Fibroblast of pulmonary artery (primary cell): ENCODE data around the gene ATN1.

Experiments
- DNase-seq: peaks from one replicate; pipeline ENCODE4 v3.0.0-alpha.2; 2010; ENCODE audit warnings: low read depth
- H3K4me3 ChIP-seq: replicated peaks from 2 replicates; pipeline ENCODE4 v1.5.1; 2011; ENCODE audit warnings: low read depth, mild to moderate bottlenecking, control low read depth, low read length, moderate library complexity
- TF ChIP-seq, protein P1 (sequence below): IDR thresholded peaks from 2 replicates; pipeline ENCODE4 v1.5.1; 2011; ENCODE audit warnings: mild to moderate bottlenecking, control low read depth, low read length, inconsistent platforms; ENCODE audit errors: missing control alignments

The ATN1 gene

DNA sequence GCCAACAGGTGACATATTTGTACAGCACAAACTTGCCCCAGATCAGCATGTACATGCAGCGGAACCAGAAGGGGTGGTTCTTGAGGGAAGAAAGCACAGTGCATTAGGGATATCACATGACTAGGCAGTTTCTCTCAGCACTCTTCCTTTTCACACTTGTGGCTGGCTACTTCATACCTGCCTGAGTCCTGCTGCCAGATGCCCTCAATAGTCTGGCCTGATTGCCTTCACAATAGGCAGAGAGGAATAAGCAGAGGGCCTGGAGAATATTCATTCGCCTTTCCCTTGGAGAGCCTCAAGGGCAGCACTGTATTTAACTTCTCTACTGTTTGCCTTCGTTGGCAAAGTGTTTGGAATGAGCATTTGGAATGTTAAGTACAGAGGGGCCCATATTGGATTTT is 50.9 kb downstream of the ATN1 start:
- no peak overlapping the region for H3K4me3 ChIP-seq
- no peak for DNase-seq
- TF ChIP-seq, protein P1, sequence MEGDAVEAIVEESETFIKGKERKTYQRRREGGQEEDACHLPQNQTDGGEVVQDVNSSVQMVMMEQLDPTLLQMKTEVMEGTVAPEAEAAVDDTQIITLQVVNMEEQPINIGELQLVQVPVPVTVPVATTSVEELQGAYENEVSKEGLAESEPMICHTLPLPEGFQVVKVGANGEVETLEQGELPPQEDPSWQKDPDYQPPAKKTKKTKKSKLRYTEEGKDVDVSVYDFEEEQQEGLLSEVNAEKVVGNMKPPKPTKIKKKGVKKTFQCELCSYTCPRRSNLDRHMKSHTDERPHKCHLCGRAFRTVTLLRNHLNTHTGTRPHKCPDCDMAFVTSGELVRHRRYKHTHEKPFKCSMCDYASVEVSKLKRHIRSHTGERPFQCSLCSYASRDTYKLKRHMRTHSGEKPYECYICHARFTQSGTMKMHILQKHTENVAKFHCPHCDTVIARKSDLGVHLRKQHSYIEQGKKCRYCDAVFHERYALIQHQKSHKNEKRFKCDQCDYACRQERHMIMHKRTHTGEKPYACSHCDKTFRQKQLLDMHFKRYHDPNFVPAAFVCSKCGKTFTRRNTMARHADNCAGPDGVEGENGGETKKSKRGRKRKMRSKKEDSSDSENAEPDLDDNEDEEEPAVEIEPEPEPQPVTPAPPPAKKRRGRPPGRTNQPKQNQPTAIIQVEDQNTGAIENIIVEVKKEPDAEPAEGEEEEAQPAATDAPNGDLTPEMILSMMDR = no peak

DNA sequence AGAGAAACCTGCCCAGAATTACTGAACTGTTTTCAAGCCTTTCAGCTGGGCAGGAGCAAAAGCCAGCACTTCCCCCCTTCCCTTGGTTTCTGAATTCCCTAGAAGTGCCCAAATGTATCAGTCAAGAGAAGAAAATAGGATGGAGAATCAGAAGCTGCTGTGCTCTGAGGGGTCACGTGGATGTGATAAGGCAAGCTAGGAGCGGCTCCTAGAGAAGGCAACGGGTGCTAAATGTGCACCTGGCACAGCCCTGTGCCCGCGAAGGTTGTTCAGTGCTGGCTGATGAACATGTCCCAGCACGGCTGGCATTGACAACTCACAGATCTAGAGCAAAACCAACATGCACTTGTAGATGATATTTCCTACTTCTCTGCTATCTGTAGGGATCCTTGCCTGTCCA is 51.3 kb downstream of the ATN1 start:
- TF ChIP-seq, protein P1 = no peak
- no peak for DNase-seq
- H3K4me3 ChIP-seq = no peak overlapping the region

DNA sequence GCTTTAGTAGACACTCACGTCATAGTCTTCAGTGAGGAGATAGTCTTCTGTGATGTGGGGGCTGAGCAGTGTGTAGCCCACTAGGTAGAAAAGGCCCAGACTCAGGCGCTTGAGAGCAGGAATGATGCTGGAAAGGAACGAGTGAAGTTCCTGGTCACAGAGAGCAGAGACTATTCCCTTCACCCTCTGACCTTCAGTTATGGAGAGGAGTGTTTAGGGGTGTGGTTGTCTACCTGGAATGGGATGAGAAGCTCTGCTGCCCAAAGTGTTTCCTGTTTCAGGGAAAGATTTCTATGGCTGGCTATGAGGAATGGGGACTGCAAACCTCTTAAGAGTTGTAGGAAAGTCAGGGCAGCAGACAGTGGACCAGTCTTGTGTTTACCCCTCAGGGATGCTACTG is 51.7 kb downstream of the ATN1 start:
- no peak for DNase-seq
- H3K4me3 ChIP-seq = no peak overlapping the region
- TF ChIP-seq, protein P1 = no peak

DNA sequence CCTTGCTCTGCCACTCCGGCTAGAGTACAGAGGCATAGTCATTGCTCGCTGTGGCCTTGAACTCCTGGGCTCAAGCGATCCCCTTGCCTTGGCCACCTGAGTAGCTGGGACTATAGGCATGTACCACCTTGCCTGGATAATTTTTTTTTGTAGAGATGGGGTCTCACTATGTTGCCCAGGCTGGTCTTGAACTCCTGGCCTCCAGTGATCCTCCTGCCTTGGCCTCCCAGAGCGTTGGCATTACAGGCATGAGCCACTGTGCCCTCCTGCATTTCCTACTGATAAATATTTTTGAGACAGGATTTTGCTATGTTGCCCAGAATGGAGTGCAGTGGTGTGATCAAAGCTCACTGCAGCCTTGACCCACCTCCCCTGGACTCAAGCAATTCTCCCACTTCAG is 52.3 kb downstream of the ATN1 start:
- no peak for DNase-seq

DNA sequence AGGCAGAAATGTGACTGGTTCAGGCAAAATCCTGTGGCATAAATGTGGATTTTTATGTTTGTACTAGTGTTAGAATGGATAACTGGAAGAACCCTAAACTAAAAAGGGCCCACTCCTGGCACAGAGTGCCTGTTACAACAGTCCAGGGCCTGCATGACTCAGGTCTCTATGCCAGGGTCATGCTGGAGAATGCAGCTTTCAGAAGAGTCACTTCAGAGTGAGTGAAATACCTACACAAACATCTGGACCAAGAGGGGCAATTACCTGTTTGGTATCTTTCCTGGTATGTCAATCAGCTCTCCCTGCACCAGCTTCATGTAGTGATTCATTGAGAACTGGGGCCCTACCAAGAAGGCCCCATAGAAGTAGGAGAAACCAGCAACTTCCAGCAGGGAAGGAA is 53.0 kb downstream of the ATN1 start:
- no peak for DNase-seq
- TF ChIP-seq, protein P1 = no peak
- H3K4me3 ChIP-seq = no peak overlapping the region

More for the DNA sequence above, 52.3 kb downstream of the ATN1 start:
- TF ChIP-seq, protein P1 = no peak
- H3K4me3 ChIP-seq = no peak overlapping the region

DNA sequence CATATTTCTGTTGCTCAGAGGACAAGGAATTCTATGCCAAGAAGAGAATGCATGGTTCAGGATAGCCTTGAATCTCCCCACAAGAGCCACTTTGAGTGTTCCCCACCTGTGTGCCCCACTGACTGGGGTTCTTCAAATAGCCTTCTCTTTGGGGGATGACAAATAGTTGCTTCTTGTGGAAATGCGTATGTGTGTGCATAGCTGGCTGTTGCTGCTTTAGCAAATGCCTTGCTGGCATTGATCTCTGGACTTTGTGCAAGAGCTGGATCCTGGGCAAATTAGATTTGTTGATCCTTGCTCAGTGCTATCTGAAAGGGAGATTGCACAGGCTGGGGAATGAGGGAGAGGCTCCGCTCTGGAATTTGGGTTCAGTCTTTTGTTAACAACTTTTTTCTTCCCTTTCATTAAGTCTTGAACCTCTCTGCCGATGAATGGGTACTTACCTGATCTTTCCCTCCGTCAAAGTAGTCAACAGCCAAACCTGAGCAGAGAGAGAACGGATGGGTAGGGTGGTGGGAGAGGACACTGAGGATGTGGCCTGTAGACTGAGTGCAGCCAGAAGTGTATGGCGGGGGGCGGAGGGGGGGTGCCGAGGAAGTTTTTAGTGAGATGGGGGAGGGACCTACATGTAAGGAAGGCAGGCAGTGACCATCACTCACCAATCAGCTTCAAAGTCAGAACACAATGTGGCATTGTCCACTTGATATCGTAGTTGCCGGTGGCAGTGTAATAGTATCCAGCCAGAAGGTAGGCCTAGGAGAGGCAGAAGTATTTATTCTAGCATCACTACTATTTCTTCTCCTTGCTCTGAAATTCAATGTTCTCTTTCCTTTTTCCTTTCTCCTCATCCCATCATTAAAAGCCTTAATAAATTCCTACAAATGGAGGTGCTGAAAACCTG is 53.6 kb downstream of the ATN1 start:
- TF ChIP-seq, protein P1 = no peak

DNA sequence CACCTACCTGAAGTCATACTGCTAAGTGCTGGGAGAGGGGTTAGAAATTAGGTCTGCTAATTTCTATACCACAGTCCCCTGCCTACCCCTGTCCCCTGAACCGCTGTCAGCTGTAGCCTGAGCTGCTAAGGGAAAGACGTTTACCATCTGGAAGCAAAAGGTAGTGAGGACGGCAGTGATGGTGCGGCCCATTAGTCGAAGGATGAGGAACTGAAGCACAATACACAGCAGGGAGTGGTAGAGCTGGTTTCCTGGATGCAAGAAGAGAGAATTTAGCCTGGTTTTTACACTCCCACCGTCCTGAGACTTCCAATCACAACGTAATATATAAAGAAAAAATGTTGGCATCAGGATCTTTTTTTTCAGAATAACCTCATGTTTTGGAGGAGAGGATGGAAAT is 54.8 kb downstream of the ATN1 start:
- TF ChIP-seq, protein P1 = no peak
- DNase-seq = no peak
- no peak overlapping the region for H3K4me3 ChIP-seq

More for the DNA sequence above, 53.6 kb downstream of the ATN1 start:
- H3K4me3 ChIP-seq = no peak overlapping the region
- no peak for DNase-seq
